Smooth muscle cell (in vitro differentiated cells): Measurements from ENCODE around the gene CCDC18. TPM values are rescaled to one million over a fixed set of nuclear protein-coding genes. Genes with fewer than 3 reads are reported as not detected.

Experiments used
- DNase-seq: peaks from one replicate; lab custom pipeline; 2025; ENCODE audit not compliant: unreplicated experiment; lab: John Stamatoyannopoulos, UW
- H2AFZ ChIP-seq: fragments of 200-600 bp; sonication (generic); 2 replicates; pipeline ENCODE4 v1.6.0; 2016; ENCODE audit warnings: antibody characterized with exemption, low read depth, mild to moderate bottlenecking
- H3F3A ChIP-seq: fragments of 200-600 bp; sonication (generic); 2 replicates; pipeline ENCODE4 v1.6.0; 2017; ENCODE audit warnings: antibody characterized with exemption, low read depth
- H3K27ac ChIP-seq: fragments of 200-600 bp; sonication (generic); 2 replicates; pipeline ENCODE4 v1.5.1; 2016; ENCODE audit warnings: low read depth, mild to moderate bottlenecking
- H3K27me3 ChIP-seq: fragments of 200-600 bp; sonication (generic); 2 replicates; pipeline ENCODE4 v1.6.1; 2016; ENCODE audit warnings: low read depth, mild to moderate bottlenecking
- H3K36me3 ChIP-seq: fragments of 200-600 bp; sonication (generic); 2 replicates; pipeline ENCODE4 v1.5.1; 2016; ENCODE audit warnings: low read depth
- H3K4me1 ChIP-seq: fragments of 200-600 bp; sonication (generic); 2 replicates; pipeline ENCODE4 v1.5.1; 2016; ENCODE audit warnings: low read depth
- H3K4me2 ChIP-seq: fragments of 200-600 bp; sonication (generic); 2 replicates; pipeline ENCODE4 v1.6.0; 2016; ENCODE audit warnings: mild to moderate bottlenecking
- H3K4me3 ChIP-seq: fragments of 200-600 bp; sonication (generic); 2 replicates; pipeline ENCODE4 v1.5.1; 2016; ENCODE audit warnings: mild to moderate bottlenecking
- H3K79me2 ChIP-seq: fragments of 200-600 bp; sonication (generic); 2 replicates; pipeline ENCODE4 v1.6.0; 2016; ENCODE audit warnings: low read depth, mild to moderate bottlenecking
- H3K9ac ChIP-seq: fragments of 200-600 bp; sonication (generic); 2 replicates; pipeline ENCODE4 v1.6.0; 2016; ENCODE audit warnings: low read depth
- H3K9me3 ChIP-seq: fragments of 200-600 bp; sonication (generic); replicated peaks from 2 replicates; pipeline ENCODE4 v1.5.1; 2016; ENCODE audit warnings: low read depth
- H4K20me1 ChIP-seq: fragments of 200-600 bp; sonication (generic); 2 replicates; pipeline ENCODE4 v1.6.0; 2016; ENCODE audit warnings: low read depth
- WGBS: methylation state at CpG from one replicate; pipeline ENCODE4 v1.1.7; 2016; ENCODE audit warnings: low lambda C conversion rate; 5-methylcytosine and 5-hydroxymethylcytosine counted together
- polyA plus RNA-seq: library from polyadenylated mRNA; unstranded; fragments of >200 nt; fragmentation: Nextera tagmentation; extraction: Ambion mirVana; gene quantifications from 2 replicates; pipeline ENCODE4 v1.2.1, GENCODE V29; 2016
- total RNA-seq: library from RNA; depleted of rRNA; stranded (reverse); fragments of >200 nt; gene quantifications from 2 replicates; pipeline ENCODE4 v1.2.3, GENCODE V29; 2014
- TF ChIP-seq, protein P1 (sequence below): fragments of 200-600 bp; sonication (generic); IDR thresholded peaks from 2 replicates; pipeline ENCODE4 v1.5.1; 2017; ENCODE audit warnings: borderline replicate concordance, mild to moderate bottlenecking, antibody characterized with exemption; ENCODE audit not compliant: insufficient read depth, poor library complexity, severe bottlenecking

The CCDC18 gene, protein sequence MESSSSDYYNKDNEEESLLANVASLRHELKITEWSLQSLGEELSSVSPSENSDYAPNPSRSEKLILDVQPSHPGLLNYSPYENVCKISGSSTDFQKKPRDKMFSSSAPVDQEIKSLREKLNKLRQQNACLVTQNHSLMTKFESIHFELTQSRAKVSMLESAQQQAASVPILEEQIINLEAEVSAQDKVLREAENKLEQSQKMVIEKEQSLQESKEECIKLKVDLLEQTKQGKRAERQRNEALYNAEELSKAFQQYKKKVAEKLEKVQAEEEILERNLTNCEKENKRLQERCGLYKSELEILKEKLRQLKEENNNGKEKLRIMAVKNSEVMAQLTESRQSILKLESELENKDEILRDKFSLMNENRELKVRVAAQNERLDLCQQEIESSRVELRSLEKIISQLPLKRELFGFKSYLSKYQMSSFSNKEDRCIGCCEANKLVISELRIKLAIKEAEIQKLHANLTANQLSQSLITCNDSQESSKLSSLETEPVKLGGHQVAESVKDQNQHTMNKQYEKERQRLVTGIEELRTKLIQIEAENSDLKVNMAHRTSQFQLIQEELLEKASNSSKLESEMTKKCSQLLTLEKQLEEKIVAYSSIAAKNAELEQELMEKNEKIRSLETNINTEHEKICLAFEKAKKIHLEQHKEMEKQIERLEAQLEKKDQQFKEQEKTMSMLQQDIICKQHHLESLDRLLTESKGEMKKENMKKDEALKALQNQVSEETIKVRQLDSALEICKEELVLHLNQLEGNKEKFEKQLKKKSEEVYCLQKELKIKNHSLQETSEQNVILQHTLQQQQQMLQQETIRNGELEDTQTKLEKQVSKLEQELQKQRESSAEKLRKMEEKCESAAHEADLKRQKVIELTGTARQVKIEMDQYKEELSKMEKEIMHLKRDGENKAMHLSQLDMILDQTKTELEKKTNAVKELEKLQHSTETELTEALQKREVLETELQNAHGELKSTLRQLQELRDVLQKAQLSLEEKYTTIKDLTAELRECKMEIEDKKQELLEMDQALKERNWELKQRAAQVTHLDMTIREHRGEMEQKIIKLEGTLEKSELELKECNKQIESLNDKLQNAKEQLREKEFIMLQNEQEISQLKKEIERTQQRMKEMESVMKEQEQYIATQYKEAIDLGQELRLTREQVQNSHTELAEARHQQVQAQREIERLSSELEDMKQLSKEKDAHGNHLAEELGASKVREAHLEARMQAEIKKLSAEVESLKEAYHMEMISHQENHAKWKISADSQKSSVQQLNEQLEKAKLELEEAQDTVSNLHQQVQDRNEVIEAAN (N-terminal part only)
- total RNA-seq (2.0 and 4.2 TPM in 2 replicates), polyA plus RNA-seq (2.8 TPM in 2 replicates)

DNA sequence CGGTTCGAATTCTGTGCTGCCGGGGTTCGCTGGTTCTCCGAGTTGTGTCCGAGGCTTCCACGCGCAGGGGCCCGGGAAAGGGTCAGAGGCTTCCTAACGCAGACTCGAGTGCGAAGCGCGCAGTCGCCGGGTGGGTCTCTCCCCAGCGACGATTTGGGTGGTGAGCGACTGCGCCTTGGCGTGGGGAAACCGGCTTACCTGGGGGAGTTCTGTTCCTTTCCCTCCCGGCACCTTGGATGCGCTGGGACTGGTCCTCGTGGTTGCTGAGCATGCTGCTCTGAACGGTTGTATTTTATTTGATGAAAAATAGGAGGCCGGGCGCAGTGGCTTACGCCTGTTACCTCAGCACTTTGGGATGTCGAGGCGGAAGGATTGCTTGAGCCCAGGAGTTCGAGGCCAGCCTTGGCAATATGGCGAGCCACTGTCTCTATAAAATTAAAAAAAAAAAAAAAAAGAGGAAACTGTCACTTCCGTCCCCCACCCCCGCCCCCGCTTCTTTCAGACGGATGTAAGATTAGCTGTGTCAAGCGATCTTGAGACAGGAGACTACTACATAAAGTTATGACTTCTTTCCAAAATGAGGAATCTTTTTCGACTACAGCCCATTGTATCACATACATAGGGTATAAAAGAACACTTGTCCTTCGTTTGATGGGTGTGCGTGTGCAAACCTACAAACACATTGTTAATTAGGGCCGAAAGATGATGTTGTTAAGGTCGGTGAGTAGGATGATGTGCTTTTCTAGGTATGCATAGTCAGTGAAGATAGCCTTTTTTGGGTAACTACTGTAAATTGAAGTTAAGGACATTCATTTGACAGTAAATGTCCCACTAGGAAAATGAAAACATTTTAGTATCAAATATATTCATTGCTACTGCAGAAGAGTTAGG is at the start of gene CCDC18:
Gene CCDC18, plus strand, starts transcription at position 2 of the 891 bp plus-strand sequence. CDS start 2,638 bp downstream, outside the sequence.
- Histone ChIP-seq H3K79me2 (peaks cover 42% of the 10 kb centered on the region), H3K9ac (peak within 1 kb of the TSS; percentile 92), H3K4me3 (peak within 1 kb of the TSS; percentile 73), H3K36me3 (no peaks in the 10 kb centered on the region), H3K4me2 (peak within 1 kb of the TSS; percentile 88), H3K4me1 (peaks cover 14% of the 10 kb centered on the region), H3F3A (no peaks in the 10 kb centered on the region), H3K27me3 (no peaks in the 10 kb centered on the region), H3K27ac (peak within 1 kb of the TSS; percentile 92), H4K20me1 (peaks cover 27% of the 10 kb centered on the region), H3K9me3 (no peaks in the 10 kb centered on the region), H2AFZ (peak within 1 kb of the TSS; percentile 85)
- TF ChIP-seq, protein P1, sequence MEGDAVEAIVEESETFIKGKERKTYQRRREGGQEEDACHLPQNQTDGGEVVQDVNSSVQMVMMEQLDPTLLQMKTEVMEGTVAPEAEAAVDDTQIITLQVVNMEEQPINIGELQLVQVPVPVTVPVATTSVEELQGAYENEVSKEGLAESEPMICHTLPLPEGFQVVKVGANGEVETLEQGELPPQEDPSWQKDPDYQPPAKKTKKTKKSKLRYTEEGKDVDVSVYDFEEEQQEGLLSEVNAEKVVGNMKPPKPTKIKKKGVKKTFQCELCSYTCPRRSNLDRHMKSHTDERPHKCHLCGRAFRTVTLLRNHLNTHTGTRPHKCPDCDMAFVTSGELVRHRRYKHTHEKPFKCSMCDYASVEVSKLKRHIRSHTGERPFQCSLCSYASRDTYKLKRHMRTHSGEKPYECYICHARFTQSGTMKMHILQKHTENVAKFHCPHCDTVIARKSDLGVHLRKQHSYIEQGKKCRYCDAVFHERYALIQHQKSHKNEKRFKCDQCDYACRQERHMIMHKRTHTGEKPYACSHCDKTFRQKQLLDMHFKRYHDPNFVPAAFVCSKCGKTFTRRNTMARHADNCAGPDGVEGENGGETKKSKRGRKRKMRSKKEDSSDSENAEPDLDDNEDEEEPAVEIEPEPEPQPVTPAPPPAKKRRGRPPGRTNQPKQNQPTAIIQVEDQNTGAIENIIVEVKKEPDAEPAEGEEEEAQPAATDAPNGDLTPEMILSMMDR: no peak
- no peak for DNase-seq
- 3% methylated on average over 43 of the region's 43 CpGs for WGBS

DNA sequence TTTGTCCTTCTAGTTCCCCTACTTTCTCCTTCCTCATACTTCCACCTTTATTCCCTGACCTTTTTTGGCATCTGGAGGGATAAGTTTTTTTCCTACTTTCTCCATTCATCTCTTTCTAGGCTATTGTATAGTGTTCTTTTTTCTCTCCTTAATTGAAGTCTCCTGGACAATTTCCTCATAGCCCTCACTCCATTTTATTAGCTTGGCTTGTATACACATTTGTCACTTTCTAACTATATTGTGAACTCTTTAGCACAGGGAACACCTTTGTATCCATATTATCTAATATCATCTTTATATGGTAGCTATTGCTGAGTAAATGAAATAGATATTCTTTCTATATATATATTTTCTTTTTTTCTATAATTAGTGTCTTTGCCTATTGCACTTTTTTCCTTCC is 47.9 kb upstream of the CCDC18 start:
- no peak overlapping the region for H2AFZ ChIP-seq
- H4K20me1 ChIP-seq: peaks cover 2% of the 10 kb centered on the region
- no peak for DNase-seq
- H3F3A ChIP-seq: no peaks in the 10 kb centered on the region
- TF ChIP-seq, protein P1: no peak
- no peak overlapping the region for H3K27ac ChIP-seq
- H3K79me2 ChIP-seq: peaks cover 4% of the 10 kb centered on the region
- H3K27me3 ChIP-seq: no peaks in the 10 kb centered on the region
- no peaks in the 10 kb centered on the region for H3K4me1 ChIP-seq
- peaks cover 10% of the 10 kb centered on the region for H3K36me3 ChIP-seq
- H3K4me3 ChIP-seq: no peak overlapping the region
- H3K4me2 ChIP-seq: no peak overlapping the region
- no peak overlapping the region for H3K9ac ChIP-seq
- no peaks in the 10 kb centered on the region for H3K9me3 ChIP-seq

DNA sequence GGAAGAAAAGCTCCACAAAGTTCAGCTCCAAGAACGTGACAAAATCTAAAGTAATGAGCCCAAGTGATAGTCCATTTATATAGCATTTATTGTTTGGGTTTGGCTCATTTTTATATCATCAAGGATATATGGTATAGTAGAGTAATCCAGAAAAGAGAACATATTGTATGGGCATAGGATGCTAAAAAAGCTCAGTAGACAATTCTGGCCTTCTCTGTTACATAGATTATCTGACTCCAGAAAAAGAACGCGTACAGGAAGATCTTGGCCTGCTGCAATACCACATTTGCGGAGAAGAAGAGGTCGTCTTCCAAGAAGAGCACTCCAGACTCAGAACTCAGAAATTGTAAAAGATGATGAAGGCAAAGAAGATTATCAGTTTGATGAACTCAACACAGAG is 44.1 kb upstream of the CCDC18 start:
- Histone ChIP-seq H3K27ac (no peak overlapping the region), H3K4me1 (no peaks in the 10 kb centered on the region), H3F3A (no peaks in the 10 kb centered on the region), H3K9me3 (no peaks in the 10 kb centered on the region), H3K4me2 (no peak overlapping the region), H3K36me3 (peaks cover 25% of the 10 kb centered on the region), H4K20me1 (peaks cover 2% of the 10 kb centered on the region), H3K27me3 (no peaks in the 10 kb centered on the region), H3K79me2 (no peaks in the 10 kb centered on the region), H3K4me3 (no peak overlapping the region), H3K9ac (no peak overlapping the region), H2AFZ (no peak overlapping the region)
- DNase-seq: no peak
- TF ChIP-seq, protein P1: no peak
- 96% methylated on average over 5 of the region's 5 CpGs for WGBS
